GM21447 (cell line): ENCODE measurements around the gene GASK1B.

Experiments
- ATAC-seq: cut with Tn5 transposase; IDR thresholded peaks from one replicate; pipeline ENCODE4 v1.9.1; 2021; ENCODE audit not compliant: unreplicated experiment

Gene GASK1B

GRCh38 chr4:158172261-158173258 lies at the start of gene GASK1B:
Gene GASK1B (minus strand): TSS chr4:158173025. CDS start chr4:158171375, 1,650 bp downstream.
- no peak for ATAC-seq

GRCh38 chr4:158219623-158220022 lies 46.8 kb upstream of the GASK1B start:
- no peak for ATAC-seq

GRCh38 chr4:158217763-158218162 lies 44.9 kb upstream of the GASK1B start:
- no peak for ATAC-seq

DNA sequence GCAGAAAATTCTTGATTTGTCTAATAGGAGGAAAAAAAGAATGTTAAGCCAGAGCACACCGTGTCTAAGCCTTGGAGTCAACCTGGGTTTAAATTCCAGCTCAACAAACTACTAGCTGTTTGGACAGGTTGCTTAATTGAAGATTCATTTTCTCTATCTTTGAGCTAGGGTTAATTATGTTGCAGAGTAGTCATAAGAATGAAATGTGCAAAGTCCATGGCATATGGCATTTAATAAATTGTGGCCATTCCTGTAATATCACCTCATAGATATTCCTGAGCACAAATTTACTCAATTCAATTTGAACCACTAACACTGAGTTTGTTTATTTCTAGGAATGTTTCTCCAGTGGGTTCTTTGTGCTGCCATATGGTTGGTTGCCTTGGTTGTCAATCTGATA lies 42.0 kb upstream of the GASK1B start:
- no peak for ATAC-seq

DNA sequence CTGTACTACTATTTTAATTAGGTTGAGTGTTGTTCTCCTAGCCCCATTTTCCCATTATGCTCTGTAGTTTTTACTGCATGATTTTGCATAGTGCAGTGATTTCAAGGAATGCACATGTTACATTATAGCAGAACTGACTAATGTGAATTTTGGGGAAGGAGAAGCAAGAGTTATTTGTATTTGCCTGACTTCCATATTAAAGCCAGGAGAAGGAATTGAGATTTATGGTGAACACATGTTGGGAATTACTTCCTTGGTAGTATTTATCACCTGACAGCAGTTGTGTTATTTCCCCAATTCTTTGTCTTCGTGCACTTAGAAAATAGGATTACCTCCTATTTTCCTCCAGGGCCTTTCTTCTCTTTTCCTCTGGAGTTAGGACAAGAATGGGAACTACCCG lies 40.6 kb upstream of the GASK1B start:
- ATAC-seq: no peak

DNA sequence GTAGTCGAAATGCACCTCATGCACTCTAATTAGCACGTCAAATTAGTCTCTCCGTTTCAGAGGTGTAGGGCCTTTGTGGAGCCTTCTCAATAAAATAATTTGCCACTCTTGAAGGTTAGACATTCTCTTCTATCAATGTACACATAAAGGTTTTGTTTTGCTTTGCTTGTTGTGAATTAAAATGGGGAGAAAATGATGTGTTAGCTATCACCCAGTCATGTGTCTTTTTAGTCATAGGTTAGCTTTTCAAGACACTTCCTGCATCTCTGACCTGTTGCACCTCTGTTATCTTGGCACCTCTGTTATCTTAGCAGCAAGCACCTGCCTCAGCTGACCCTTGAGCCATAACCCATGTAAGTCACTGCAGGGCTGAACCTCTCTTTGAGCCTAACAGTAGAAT lies 38.4 kb upstream of the GASK1B start:
- no peak for ATAC-seq

GRCh38 chr4:158209825-158210807 lies 37.3 kb upstream of the GASK1B start, which contains the start of gene TMEM144:
Gene TMEM144 (plus strand): TSS chr4:158210486. CDS start chr4:158212668, 2,182 bp downstream.
- ATAC-seq: peak; percentile 92

DNA sequence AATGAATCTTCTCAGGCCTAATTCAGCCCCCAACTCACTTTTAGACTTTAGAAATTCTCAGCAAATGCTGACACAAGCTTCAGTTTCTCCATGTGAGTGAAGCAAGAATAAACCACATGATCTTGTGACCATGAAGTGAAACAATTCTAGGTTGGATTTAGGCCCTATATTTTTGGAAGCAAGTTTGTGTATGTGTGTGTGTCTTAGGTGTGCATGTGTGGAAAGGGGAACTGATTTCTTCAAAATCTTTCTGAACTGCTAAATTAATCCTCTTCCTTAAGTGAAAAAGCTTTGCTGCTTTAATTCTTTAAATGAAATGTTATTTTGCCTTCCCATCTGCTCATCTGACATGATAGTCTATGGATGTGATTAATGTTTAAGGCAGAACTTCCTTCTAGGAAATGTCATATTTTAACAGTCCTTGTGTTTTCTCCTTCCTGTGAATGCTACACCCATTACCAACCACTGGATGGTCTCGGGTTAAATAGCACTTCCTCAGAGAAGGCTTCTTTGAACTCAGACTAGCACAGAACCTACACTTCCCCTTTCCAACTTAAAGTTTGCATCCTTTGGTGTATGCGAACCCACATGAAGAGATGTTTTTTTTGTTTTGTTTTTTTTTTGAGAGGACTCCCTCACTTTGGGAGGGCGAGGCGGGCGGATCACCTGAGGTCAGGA lies 36.3 kb upstream of the GASK1B start:
- ATAC-seq: peak; percentile 45

DNA sequence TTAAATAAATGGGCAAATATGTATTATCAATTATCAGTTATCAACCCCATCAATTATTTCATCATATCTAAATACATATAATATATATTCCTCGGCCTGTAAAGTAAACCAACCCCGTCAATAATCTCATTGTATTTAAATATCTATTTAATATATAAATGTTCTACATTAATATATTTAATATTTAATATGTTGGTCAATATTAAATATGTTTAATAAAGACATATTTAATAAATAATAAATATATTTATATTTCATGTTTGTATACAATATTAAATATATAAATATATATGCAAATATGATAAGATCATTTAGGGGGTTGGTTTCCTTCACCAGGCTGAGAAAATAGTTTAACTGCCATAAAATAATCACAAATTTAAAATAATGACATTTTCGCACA lies 31.1 kb upstream of the GASK1B start:
- ATAC-seq: no peak

- no peak for ATAC-seq
These were observed 30.6 kb upstream of the GASK1B start for GRCh38 chr4:158203436-158203835.

GRCh38 chr4:158202481-158202880 lies 29.7 kb upstream of the GASK1B start:
- no peak for ATAC-seq

GRCh38 chr4:158201876-158202275 lies 29.1 kb upstream of the GASK1B start:
- ATAC-seq: no peak

- no peak for ATAC-seq
These were observed 28.5 kb upstream of the GASK1B start for GRCh38 chr4:158201322-158201721.

DNA sequence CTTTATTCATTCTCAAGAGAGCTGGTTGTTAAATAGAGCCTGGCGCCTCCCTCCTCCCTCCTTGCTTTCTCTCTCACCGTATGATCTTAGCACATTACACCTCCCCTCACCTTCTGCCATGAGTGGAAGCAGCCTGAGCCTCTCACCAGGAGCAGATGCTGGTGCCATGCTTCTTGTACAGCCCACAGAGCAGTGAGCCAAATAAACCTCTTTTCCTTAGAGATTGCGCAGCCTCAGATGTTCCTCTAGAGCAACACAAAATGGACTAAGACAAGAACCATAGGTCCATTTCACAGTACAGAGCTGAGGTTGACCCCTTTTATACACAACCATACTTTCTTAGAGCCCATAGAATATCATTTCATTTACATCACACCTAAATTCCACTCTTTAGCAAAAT lies 27.4 kb upstream of the GASK1B start:
- ATAC-seq: no peak

DNA sequence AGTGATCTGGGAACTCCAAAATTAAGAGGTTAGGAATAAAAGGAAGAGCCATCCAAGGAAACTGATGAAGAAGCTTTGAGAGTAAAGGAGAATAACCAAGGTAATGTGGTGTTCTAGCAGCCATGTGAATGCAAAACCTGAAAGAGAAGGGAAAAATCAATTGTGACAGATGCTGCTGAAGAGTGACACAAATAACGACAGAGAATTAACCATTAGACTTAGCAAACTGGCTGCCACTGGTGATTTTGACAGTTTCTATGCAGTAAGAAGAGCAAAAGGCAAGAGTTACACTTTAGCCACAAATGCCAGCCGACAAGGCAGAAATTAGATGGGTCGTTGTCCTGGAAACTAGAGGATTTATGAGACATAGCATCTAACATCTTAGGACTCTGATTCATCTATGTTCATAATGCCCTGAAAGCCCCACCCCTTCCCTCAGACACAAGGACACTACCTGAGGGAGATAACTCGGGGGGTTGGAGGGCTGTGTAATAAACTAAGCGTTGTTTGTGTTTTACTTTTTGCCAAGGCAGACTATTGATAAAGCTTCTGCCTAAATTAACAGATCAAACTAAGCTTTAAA lies 24.5 kb upstream of the GASK1B start:
- ATAC-seq: no peak

- ATAC-seq: no peak
These were observed 22.5 kb upstream of the GASK1B start for GRCh38 chr4:158195297-158195696.

- peak; percentile 60 for ATAC-seq
These were observed 20.4 kb upstream of the GASK1B start for GRCh38 chr4:158193171-158193749.

GRCh38 chr4:158192439-158193158 lies 19.8 kb upstream of the GASK1B start:
- no peak for ATAC-seq

GRCh38 chr4:158190718-158191117 lies 17.9 kb upstream of the GASK1B start:
- ATAC-seq: no peak
